NK-92 treated with Interleukin-12 subunit alpha and Interleukin-12 subunit beta, amount 100 ng/mL, for 24 hours (cell line): ENCODE measurements around the gene LENG8.
"Not testable (repeated sequence)": the region's sequence is repeated elsewhere in the genome, so short reads cannot be mapped to it uniquely, and the experiment has no call there.

Experiments used
- DNase-seq: peaks from one replicate; lab custom pipeline; 2025; lab: John Stamatoyannopoulos, UW

LENG8 gene

DNA sequence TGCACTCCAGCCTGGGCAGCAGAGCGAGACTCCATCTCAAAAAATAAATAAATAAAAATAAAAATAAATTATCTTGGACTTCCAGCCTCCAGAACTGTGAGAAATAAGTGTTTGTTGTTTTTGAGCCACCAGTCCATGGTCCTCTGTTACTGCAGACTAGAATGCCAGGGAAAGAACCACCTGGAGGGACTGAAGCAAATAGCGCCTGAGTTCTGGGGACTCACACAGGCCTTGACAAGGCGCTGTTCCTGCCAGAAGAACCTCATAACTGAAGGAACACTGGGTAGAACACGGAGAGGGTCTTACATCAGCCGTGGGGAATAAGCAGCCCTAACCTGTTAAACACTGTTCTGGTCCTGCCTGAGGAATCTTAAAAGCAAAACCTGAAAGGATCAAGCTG lies 8.4 kb upstream of the LENG8 start:
- no peak for DNase-seq

DNA sequence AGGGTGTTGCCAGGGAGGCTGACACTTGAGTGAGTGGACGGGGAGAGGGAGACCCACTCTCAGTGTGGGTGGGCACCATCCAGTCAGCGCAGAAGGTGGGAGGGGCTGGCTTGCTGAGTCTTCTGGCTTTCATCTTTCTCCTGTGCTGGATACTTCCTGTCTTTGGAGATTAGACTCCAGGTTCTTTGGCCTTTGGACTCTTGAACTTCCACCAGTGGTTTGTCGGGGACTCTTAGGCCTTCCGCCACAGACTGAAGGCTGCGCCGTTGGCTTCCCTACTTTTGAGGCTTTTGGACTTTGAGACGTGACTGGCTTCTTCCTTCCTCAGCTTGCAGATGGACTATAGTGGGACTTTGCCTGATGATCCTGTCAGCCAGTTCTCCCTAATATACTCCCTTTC lies 4.3 kb upstream of the LENG8 start:
- no peak for DNase-seq

DNA sequence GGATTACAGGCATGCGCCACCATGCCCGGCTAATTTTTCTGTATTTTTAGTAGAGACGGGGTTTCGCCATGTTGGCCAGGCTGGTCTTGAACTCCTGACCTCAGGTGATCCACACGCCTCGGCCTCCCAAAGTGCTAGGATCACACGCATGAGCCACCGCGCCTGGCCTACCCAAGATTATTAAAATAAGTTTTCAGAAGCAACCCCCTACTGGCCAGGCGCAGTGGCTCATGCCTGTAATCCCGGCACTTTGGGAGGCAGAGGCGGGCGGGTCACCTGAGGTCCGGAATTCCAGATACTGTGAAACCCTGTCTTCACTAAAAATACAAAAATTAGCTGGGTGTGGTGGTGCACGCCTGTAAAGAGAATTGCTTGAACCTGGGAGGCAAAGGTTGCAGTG lies 2.6 kb upstream of the LENG8 start:
- not testable (repeated sequence) for DNase-seq

DNA sequence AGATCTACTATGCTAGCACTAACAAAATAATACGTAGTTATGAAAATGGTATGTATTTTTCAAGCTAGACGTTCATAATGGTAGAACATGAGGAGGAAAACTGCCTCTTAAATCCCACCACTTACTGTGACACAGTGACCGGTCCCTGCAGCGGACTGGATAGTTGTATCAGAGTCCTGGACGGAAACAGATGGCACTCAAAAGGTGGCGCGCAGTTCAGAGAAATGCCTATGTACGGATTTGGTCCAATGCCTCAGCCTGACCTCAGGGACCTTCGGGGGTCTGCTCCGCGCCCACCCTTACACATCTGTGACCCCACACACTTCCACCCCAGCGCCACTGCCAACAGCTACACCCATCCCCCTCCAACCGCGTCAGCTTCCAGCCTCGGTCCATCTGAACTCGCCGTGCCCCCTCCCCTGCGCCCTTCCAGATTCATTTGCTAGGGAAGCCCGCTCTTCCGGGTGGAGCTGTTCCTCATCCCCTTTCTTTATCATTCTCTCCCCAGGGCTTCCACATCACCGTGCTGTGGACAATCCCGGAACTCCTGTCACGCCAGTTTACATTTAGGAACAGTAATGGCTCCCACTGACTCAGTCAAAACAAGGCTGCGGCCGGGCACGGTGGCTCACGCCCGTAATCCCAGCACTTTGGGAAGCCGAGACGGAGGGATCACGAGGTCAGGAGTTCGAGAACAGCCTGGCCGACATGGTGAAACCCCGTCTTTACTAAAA lies 792 bp upstream of the LENG8 start:
- no peak for DNase-seq

GRCh38 chr19:54449701-54450069 lies 686 bp downstream of the LENG8 start:
- no peak for DNase-seq

DNA sequence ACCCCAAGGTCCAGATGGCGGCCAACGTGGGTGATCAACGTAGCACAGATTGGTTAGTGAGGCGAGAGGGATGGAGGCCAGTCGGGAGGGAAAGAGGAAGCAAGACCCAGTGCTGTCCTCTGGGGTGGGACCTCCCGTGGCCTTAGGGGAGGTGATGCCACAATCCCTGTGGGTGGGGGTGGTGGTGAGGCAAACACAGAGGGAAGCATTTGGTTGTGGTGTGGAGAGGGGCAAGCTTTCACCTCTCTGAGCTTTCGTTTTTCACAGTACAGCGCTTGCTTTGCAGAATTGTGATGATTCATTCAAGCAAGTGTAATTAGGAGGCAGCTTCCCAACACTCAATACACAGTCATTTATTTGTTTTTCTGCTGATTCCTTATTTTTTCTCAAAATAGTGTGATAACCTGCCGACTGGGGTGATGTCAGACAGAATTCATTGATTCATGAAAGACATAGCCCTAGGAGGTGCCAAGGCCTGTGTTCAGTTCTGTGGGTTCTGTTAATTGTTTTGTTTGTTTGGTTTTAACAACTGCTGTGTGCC lies 2.4 kb downstream of the LENG8 start:
- DNase-seq: no peak

- no peak for DNase-seq
These were observed 3.0 kb downstream of the LENG8 start for GRCh38 chr19:54451997-54452396.

DNA sequence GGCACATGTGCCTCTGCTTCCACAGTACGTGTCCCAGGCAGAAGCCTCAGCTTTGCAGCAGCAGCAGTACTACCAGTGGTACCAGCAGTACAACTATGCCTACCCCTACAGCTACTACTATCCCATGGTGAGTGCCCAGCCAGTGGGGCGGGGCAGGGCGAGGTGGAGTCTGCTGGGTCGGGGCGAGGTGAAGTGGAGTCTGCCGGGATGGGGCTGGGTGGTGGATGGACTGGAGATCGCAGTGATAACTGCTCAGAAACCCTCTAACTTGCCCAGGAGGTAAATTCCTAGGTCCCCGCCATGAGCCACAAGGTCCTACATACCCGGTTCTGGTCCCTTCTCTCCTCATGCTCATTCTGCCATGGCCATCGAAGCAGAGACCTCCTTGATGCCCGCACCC lies 3.6 kb downstream of the LENG8 start:
- no peak for DNase-seq

DNA sequence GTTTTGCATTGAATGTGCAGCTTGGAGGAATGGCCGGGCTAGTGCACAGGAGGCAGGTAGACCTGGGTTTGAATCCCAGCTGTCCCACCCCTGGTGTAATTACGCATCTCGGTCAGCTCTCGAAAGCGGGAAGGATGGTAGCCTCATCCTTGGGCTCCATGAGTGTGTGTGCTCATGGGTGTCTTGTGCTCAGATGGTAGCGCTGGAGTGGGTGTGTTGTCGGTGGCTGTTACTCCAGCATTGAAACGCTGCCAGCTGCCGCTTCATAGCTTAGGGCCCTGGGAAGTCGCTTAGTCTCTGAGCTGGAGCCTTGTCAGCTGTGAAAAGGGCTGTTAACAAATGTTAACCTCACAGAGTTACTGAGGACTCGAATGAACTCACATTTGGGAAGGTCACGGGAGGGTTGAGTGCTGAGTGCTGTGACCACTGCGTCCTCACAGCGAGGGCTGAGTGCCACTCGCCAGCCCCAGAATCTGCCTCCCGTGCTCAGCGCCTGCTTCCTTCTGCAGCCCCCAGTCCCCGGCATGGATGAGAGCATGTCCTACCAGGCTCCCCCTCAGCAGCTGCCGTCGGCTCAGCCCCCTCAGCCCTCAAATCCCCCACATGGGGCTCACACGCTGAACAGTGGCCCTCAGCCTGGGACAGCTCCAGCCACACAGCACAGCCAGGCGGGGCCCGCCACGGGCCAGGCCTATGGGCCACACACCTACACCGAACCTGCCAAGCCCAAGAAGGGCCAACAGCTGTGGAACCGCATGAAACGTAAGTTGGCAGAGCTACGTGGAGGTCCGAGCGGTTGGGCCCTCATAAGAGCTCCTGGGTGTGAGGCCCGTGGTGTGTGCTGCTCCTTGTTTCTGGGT lies 5.2 kb downstream of the LENG8 start:
- no peak for DNase-seq

DNA sequence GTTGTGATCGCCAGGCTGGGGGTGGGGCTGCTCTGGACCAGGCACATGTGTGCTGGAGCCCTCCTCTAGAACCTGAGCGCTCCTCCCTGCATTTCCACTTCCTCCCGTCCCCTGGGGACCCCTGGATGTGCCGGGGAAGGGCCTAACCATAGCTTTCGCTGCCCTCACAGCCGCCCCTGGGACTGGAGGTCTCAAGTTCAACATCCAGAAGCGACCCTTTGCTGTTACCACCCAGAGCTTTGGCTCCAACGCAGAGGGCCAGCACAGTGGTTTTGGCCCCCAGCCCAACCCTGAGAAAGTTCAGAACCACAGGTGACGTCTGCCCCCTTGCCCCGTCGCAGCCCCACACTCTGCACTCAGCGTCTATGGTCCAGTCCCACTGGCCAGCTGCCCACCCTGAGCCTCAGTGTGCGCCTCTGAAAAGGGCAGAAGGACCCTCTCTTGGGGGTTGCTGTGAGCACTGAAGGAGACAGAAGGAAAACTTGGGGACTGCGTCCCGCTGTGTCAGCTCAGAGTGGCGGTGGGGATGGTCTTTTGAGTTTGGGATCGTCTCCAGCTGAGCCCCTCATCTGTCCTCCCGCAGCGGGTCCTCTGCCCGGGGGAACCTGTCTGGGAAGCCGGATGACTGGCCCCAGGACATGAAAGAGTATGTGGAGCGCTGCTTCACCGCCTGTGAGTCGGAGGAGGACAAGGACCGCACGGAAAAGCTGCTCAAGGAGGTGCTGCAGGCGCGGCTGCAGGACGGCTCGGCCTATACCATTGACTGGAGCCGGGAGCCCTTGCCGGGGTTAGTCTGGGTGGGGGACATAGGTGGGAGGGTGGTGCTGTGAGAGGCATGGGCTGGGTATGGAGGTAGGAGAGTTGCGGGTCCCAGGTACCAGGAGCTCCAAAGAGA lies 6.0 kb downstream of the LENG8 start:
- no peak for DNase-seq

DNA sequence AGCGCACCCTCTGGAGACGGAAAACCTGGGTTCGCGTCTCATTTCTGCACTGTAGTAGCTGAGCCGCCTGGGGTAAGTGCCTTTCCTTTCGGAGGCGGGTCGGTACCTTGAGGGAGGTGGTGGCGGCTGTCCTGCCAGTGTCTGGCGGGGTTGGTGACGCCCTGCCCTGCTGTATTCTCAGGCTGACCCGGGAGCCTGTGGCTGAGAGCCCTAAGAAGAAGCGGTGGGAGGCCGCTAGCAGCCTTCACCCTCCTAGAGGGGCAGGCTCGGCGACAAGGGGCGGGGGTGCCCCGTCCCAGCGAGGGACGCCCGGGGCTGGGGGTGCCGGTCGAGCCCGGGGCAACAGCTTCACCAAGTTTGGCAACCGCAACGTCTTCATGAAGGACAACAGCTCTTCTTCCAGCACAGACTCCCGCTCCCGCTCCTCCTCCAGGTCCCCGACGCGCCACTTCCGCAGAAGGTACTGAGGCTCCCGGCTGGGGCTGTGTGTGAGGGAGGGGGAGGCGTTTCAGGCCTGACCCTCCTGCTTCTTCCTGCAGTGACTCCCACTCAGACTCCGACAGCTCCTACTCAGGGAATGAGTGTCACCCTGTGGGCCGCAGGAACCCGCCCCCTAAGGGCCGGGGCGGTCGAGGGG lies 6.9 kb downstream of the LENG8 start:
- no peak for DNase-seq

- no peak for DNase-seq
These were observed 7.7 kb downstream of the LENG8 start for GRCh38 chr19:54456423-54457373.

- no peak for DNase-seq
These were observed 9.0 kb downstream of the LENG8 start for GRCh38 chr19:54457773-54458647.

DNA sequence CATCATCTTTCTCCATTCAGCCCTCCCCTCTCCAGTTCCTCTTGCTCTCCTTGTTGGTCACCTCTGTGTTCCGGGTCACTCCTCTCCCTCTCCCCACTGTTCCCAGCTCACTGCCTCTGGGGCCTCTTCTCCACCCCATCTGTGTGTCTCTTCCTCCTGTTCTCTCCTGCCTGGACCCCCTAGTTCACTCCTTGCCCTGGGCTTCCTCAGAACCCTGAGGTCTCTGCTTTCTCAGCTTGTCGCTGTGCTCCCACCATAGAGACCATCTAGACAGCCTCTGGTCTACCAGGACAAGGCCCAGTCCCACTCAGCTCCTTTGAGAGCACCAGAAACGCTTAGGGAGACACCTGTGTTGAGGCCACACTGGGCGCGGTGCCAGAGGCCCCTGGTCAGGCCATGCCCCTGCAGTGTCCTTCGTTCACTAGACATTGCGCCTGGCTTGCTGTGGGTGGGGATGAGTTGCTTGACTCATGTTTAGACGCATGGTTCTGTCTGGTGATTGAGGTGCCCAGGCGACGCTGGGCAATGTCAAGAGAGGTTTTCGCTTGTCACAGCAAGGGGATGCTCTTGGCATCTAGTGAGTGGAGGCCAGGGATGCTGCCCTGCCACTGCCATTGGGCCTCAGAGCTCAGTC lies 9.8 kb downstream of the LENG8 start:
- DNase-seq: no peak

GRCh38 chr19:54459282-54460229 lies 10.6 kb downstream of the LENG8 start:
- no peak for DNase-seq

GRCh38 chr19:54460230-54461005 lies 11.4 kb downstream of the LENG8 start:
- DNase-seq: no peak

- no peak for DNase-seq
These were observed 12.2 kb downstream of the LENG8 start for GRCh38 chr19:54461210-54461609.
